ENCODE results near the gene OSBPL3.

The OSBPL3 gene

GRCh38 chr7:24767878-24768569 is 212.0 kb downstream of the OSBPL3 start (continued):
- no peak for TF ChIP-seq ZBTB21 (tag by site-specific recombination; IDR thresholded peaks at IDR 0.05)
- no peak for TF ChIP-seq ZSCAN5A (tag by site-specific recombination; IDR thresholded peaks at IDR 0.05)

- Histone ChIP-seq H3K4me1 (ENCODE audit: control insufficient read depth, insufficient read depth, low read length) (no peaks in the 10 kb centered on the region), H3K4me3 (ENCODE audit: low read depth, low read length) (no peak overlapping the region), H3K9me3 (ENCODE audit: control insufficient read depth, insufficient read depth, low read depth, low read length) (no peaks in the 10 kb centered on the region), H3K27ac (ENCODE audit: extremely low read depth, low read depth, low read length) (no peak overlapping the region), H3K36me3 (ENCODE audit: control insufficient read depth in 2 of 2, insufficient read depth in 1 of 2, low read length in 2 of 2) (no peaks in the 10 kb centered on the region)
- ChIA-PET POLR2A (interaction anchor here (1.8 kb wide), 1 partner anchor 360 kb away, joined by 5 read pairs; the partner anchor contains the start of gene CYCS), CTCF (interaction anchor here (0.6 to 2.1 kb wide), 5 partner anchors 8 to 333 kb away, joined by 3 to 10 read pairs (median 3); no protein-coding TSS in a partner anchor)
- TF ChIP-seq ZNF549 (tag by site-specific recombination; IDR thresholded peaks at IDR 0.05) (no peak), ZFP37 (tag by site-specific recombination; IDR thresholded peaks at IDR 0.05) (no peak), SP3 (tag by site-specific recombination; IDR thresholded peaks at IDR 0.05) (no peak), ZNF560 (tag by site-specific recombination; IDR thresholded peaks at IDR 0.05; ENCODE audit: borderline replicate concordance) (no peak), WT1 (tag by site-specific recombination; IDR thresholded peaks at IDR 0.05) (no peak), ZNF837 (tag by site-specific recombination; IDR thresholded peaks at IDR 0.05) (no peak), ZNF311 (tag by site-specific recombination; IDR thresholded peaks at IDR 0.05; ENCODE audit: borderline replicate concordance) (no peak), AEBP2 (tag by site-specific recombination; IDR thresholded peaks at IDR 0.05; ENCODE audit: borderline replicate concordance) (no peak), ZNF211 (tag by site-specific recombination; IDR thresholded peaks at IDR 0.05; ENCODE audit: low read depth) (no peak), ZNF16 (tag by site-specific recombination; IDR thresholded peaks at IDR 0.05; ENCODE audit: low read depth) (no peak)
These were observed 214.8 kb downstream of the OSBPL3 start for GRCh38 chr7:24764972-24765744.

- Histone ChIP-seq H3K36me3 (ENCODE audit: control insufficient read depth in 2 of 2, insufficient read depth in 1 of 2, low read length in 2 of 2) (no peaks in the 10 kb centered on the region), H3K4me3 (ENCODE audit: low read depth, low read length) (no peak overlapping the region), H3K4me1 (ENCODE audit: control insufficient read depth, insufficient read depth, low read length) (no peaks in the 10 kb centered on the region), H3K9me3 (ENCODE audit: control insufficient read depth, insufficient read depth, low read depth, low read length) (no peaks in the 10 kb centered on the region), H3K27ac (ENCODE audit: extremely low read depth, low read depth, low read length) (no peak overlapping the region)
- ChIA-PET POLR2A (interaction anchor here (1.8 kb wide), 1 partner anchor 361 kb away, joined by 5 read pairs; the partner anchor contains the start of gene CYCS), CTCF (interaction anchor here (0.7 to 2.1 kb wide), 4 partner anchors 49 to 334 kb away, joined by 3 to 10 read pairs (median 4); no protein-coding TSS in a partner anchor)
- TF ChIP-seq GLI4 (tag by site-specific recombination; IDR thresholded peaks at IDR 0.05) (no peak), KLF1 (tag by site-specific recombination; IDR thresholded peaks at IDR 0.05) (no peak), ZNF654 (tag by site-specific recombination; IDR thresholded peaks at IDR 0.05; ENCODE audit: low read depth) (no peak), ZNF148 (tag by site-specific recombination; IDR thresholded peaks at IDR 0.05; ENCODE audit: borderline replicate concordance) (no peak), ZBTB20 (tag by site-specific recombination; IDR thresholded peaks at IDR 0.05) (no peak), KLF16 (tag by site-specific recombination; IDR thresholded peaks at IDR 0.05) (no peak), ZNF112 (tag by site-specific recombination; IDR thresholded peaks at IDR 0.05) (no peak), FEZF1 (tag by site-specific recombination; IDR thresholded peaks at IDR 0.05) (no peak), ZNF843 (tag by site-specific recombination; IDR thresholded peaks at IDR 0.05) (no peak), ZNF785 (tag by site-specific recombination; IDR thresholded peaks at IDR 0.05) (no peak), ZNF140 (tag by site-specific recombination; IDR thresholded peaks at IDR 0.05) (no peak), ZBTB11 (tag by site-specific recombination; conservative IDR thresholded peaks at IDR 0.05; ENCODE audit: low read depth) (no peak)
These were observed 216.0 kb downstream of the OSBPL3 start for GRCh38 chr7:24764011-24764410.

Data from HEK293 (cell line).